ENCODE data around the gene SUPT3H.

- no peak for TF ChIP-seq CTCF (IDR thresholded peaks at IDR 0.05; ENCODE audit: low read depth, low read length, missing input control)
- no peak for TF ChIP-seq TAF1 (conservative IDR thresholded peaks at IDR 0.05)
- no peak for TF ChIP-seq RXRA (IDR thresholded peaks at IDR 0.05)
- TF ChIP-seq REST (IDR thresholded peaks at IDR 0.05): no peak
- TF ChIP-seq ATF3 (IDR thresholded peaks at IDR 0.05): no peak
- TF ChIP-seq RAD21 (IDR thresholded peaks at IDR 0.05): no peak
- no peak for TF ChIP-seq MAX (IDR thresholded peaks at IDR 0.05)
- no peak for TF ChIP-seq FOXA1 (IDR thresholded peaks at IDR 0.05)
- TF ChIP-seq HNF4A (conservative IDR thresholded peaks at IDR 0.05): peak in 1 of 2 donors; percentile 40
- TF ChIP-seq GABPA (IDR thresholded peaks at IDR 0.05 in 1 of 2, conservative IDR thresholded peaks at IDR 0.05 in 1 of 2): no peak
- no peak for TF ChIP-seq SP1 (IDR thresholded peaks at IDR 0.05)
- no peak for TF ChIP-seq EGR1 (IDR thresholded peaks at IDR 0.05; ENCODE audit: low read depth in 2 of 2)
- no peak for TF ChIP-seq YY1 (IDR thresholded peaks at IDR 0.05)
Measured at GRCh38 chr6:44914141-44914540, 463.6 kb downstream of the SUPT3H start.
